ENCODE measurements around the gene MOSMO.

DNA sequence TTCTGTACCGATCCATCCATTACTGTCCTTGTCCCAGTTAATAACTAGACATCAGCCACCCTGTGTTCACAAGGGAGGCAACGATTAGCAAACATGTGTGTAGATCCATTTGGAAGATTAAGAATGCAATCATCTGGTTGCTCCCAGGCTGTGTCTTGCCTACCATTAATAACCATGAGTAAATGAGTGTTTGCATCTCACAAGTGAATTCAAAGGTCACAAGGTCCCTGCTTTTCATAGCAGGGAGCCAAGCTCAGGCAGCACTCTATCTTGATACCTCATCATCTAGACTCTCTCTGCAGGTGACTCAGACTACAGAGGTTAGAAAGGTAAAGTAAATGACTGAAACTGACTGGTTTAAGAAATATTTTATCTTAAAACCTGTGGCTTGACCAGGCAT is 109.7 kb downstream of the MOSMO start:
- TF ChIP-seq POLR2A (IDR thresholded peaks at IDR 0.05; ENCODE audit: low read length) (no peak), GATA1 (IDR thresholded peaks at IDR 0.05; ENCODE audit: low read depth, low read length) (no peak)
